OCI-LY7 (cell line): ENCODE measurements around the gene TTBK1. TPM values are rescaled to one million over a fixed set of nuclear protein-coding genes. Genes with fewer than 3 reads are reported as not detected.
A peak's percentile ranks its signal among the peaks of the same experiment; 100 is the strongest.

Experiments used
- BruUV-seq: library from RNA; stranded (reverse); fragments of 400-500 nt; replicated peaks from 2 replicates; lab custom pipeline; 2021; lab: Mats Ljungman, UMichigan
- CTCF ChIA-PET: fragments of 300-600 bp; sonication (Branson Sonifier 250); formaldehyde crosslinking; loops from one replicate; lab custom pipeline; 2022; ENCODE audit warnings: antibody characterized with exemption; ENCODE audit not compliant: unreplicated experiment; lab: Charles Lee
- POLR2A ChIA-PET: fragments of 300-600 bp; sonication (Branson Sonifier 250); formaldehyde crosslinking; loops from one replicate; lab custom pipeline; 2022; ENCODE audit warnings: antibody characterized with exemption; lab: Charles Lee
- DNase-seq: peaks from one replicate; pipeline ENCODE4 v3.0.0-alpha.2; 2015; ENCODE audit warnings: low spot score
- H2AFZ ChIP-seq: fragments of 200-600 bp; sonication (generic), shearing (Covaris generic); 2 replicates; pipeline ENCODE4 v1.6.1; 2014; ENCODE audit warnings: mild to moderate bottlenecking, antibody characterized with exemption, low read length, moderate library complexity
- H3K27ac ChIP-seq: fragments of 200-600 bp; sonication (generic); 2 replicates; pipeline ENCODE4 v1.5.1; 2014; ENCODE audit warnings: mixed run types, low read depth, mild to moderate bottlenecking, moderate library complexity, low read length, inconsistent platforms; ENCODE audit not compliant: poor library complexity, severe bottlenecking
- H3K36me3 ChIP-seq: fragments of 200-600 bp; sonication (generic); 2 replicates; pipeline ENCODE4 v1.6.1; 2014; ENCODE audit warnings: mild to moderate bottlenecking, antibody characterized with exemption, low read length, moderate library complexity, mixed read lengths; ENCODE audit not compliant: insufficient read depth
- H3K4me1 ChIP-seq: fragments of 200-600 bp; sonication (generic); 2 replicates; pipeline ENCODE4 v1.5.1; 2014; ENCODE audit warnings: mild to moderate bottlenecking, low read length; ENCODE audit not compliant: insufficient read depth, poor library complexity, severe bottlenecking
- H3K4me2 ChIP-seq: fragments of 200-600 bp; sonication (generic); 2 replicates; pipeline ENCODE4 v1.6.1; 2014; ENCODE audit warnings: mild to moderate bottlenecking, low read length
- H3K4me3 ChIP-seq: fragments of 200-600 bp; sonication (generic); 2 replicates; pipeline ENCODE4 v1.5.1; 2014; ENCODE audit warnings: mild to moderate bottlenecking, low read depth, low read length; ENCODE audit not compliant: poor library complexity, severe bottlenecking
- H3K79me2 ChIP-seq: fragments of 200-600 bp; sonication (generic); 2 replicates; pipeline ENCODE4 v1.6.1; 2016; ENCODE audit warnings: low read depth, mild to moderate bottlenecking, low read length, moderate library complexity, mixed read lengths; ENCODE audit not compliant: insufficient read depth
- H3K9me2 ChIP-seq: fragments of 200-600 bp; sonication (generic); 2 replicates; pipeline ENCODE4 v1.6.1; 2016; ENCODE audit warnings: mild to moderate bottlenecking, low read length, mixed read lengths; ENCODE audit not compliant: insufficient read depth
- H3K9me3 ChIP-seq: fragments of 200-600 bp; sonication (generic); 2 replicates; pipeline ENCODE4 v1.6.1; 2014; ENCODE audit warnings: mild to moderate bottlenecking, mixed run types, low read length, mixed read lengths
- H4K20me1 ChIP-seq: fragments of 200-600 bp; sonication (generic); 2 replicates; pipeline ENCODE4 v1.6.1; 2014; ENCODE audit warnings: mild to moderate bottlenecking, antibody characterized with exemption, low read length, moderate library complexity, mixed read lengths; ENCODE audit not compliant: insufficient read depth
- CTCF ChIP-seq: fragments of 200-600 bp; sonication (generic); conservative IDR thresholded peaks from 2 replicates; pipeline ENCODE4 v1.5.1; 2014; ENCODE audit warnings: mild to moderate bottlenecking, antibody characterized with exemption, low read length, moderate library complexity, mixed read lengths
- EZH2phosphoT487 ChIP-seq: fragments of 200-600 bp; sonication (generic); IDR thresholded peaks from 2 replicates; pipeline ENCODE4 v1.6.1; 2018; ENCODE audit warnings: low read depth, borderline replicate concordance, mild to moderate bottlenecking, mixed run types, antibody characterized with exemption, low read length, moderate library complexity, mixed read lengths
- intact Hi-C: fragments of 100-400 bp; cut with micrococcal nuclease; formaldehyde crosslinking; loops from one replicate; pipeline ENCODE4 v1.10.0; 2022; ENCODE audit not compliant: unreplicated experiment
- total RNA-seq, 2 experiments: library from RNA; depleted of rRNA in 1 of 2; stranded (reverse); fragments of >200 nt in 1 of 2; shearing (Covaris generic) in 1 of 2; gene quantifications; 2 replicates each; pipeline ENCODE4 v1.2.3, GENCODE V29; 2014 to 2022

The TTBK1 gene
- total RNA-seq, 2 experiments from 2014 or later = 0.35 to 1.7 TPM

- no peak overlapping the region for H3K27ac ChIP-seq
- H3K4me3 ChIP-seq = peak overlapping the region; percentile 72
- no TSS peak for BruUV-seq
- ChIA-PET POLR2A (interaction anchor here (0.6 to 1.8 kb wide), 2 partner anchors 75 to 259 kb away, joined by 3 read pairs; no protein-coding TSS in a partner anchor), CTCF (no interaction called here)
- no peaks in the 10 kb centered on the region for H3K36me3 ChIP-seq
- no peaks in the 10 kb centered on the region for H3K9me2 ChIP-seq
- peaks cover 20% of the 10 kb centered on the region for H3K4me1 ChIP-seq
- no peaks in the 10 kb centered on the region for H3K9me3 ChIP-seq
- DNase-seq = no peak
- TF ChIP-seq EZH2phosphoT487 (no peak), CTCF (no peak)
- intact Hi-C loops = no loop called here
- peak overlapping the region; percentile 94; the same call in 1 of the 2 replicates for H2AFZ ChIP-seq
- H3K79me2 ChIP-seq = no peaks in the 10 kb centered on the region
- peak overlapping the region; percentile 73 for H3K4me2 ChIP-seq
- H4K20me1 ChIP-seq = no peaks in the 10 kb centered on the region
Observed at GRCh38 chr6:43248101-43248500, 4.8 kb downstream of the TTBK1 start.

- POLR2A ChIA-PET = interaction anchor here (0.6 kb wide), 1 partner anchor 74 kb away, joined by 3 read pairs; no protein-coding TSS in a partner anchor
- no TSS peak for BruUV-seq
- intact Hi-C loops = no loop called here
Observed at GRCh38 chr6:43248791-43249190, 5.5 kb downstream of the TTBK1 start.

More at GRCh38 chr6:43248791-43249190, 5.5 kb downstream of the TTBK1 start:
- no peak for DNase-seq
- H3K36me3 ChIP-seq = no peaks in the 10 kb centered on the region
- no peak overlapping the region for H3K4me3 ChIP-seq
- H3K79me2 ChIP-seq = no peaks in the 10 kb centered on the region
- no peak overlapping the region for H2AFZ ChIP-seq
- no peaks in the 10 kb centered on the region for H4K20me1 ChIP-seq
- H3K4me1 ChIP-seq = peaks cover 20% of the 10 kb centered on the region
- no peak overlapping the region for H3K4me2 ChIP-seq
- H3K9me3 ChIP-seq = no peaks in the 10 kb centered on the region
- TF ChIP-seq EZH2phosphoT487 = no peak
- no peak for TF ChIP-seq CTCF
- no peaks in the 10 kb centered on the region for H3K9me2 ChIP-seq
- no peak overlapping the region for H3K27ac ChIP-seq
- CTCF ChIA-PET = no interaction called here
